HepG2 (cell line): ENCODE measurements around the gene DMBT1. TPM values are rescaled to one million over a fixed set of nuclear protein-coding genes. Genes with fewer than 3 reads are reported as not detected.

Source experiments
- ATAC-seq: fragments of 200-7000 bp; cut with Tn5 transposase; 3 replicates; pipeline ENCODE4 v1.9.1; 2020; ENCODE audit warnings: mild to moderate bottlenecking, moderate library complexity
- BruUV-seq: library from RNA; stranded (reverse); fragments of 400-500 nt; replicated peaks from 2 replicates; lab custom pipeline; 2021; lab: Mats Ljungman, UMichigan
- CTCF ChIA-PET: fragments of 300-600 bp; formaldehyde crosslinking; extraction: SDS; loops from one replicate; lab custom pipeline; 2021; ENCODE audit warnings: low total read pairs, inconsistent platforms, low intra/inter-chr PET ratio; lab: Yijun Ruan, JAX
- POLR2A ChIA-PET: fragments of 350-600 bp; sonication (Branson Sonifier 250); formaldehyde crosslinking; loops from one replicate; lab custom pipeline; 2020; ENCODE audit warnings: antibody characterized with exemption, inconsistent platforms; lab: Yijun Ruan, JAX
- DNase-seq: peaks from one replicate; pipeline ENCODE4 v3.0.0-alpha.2; 2015; ENCODE audit warnings: low spot score
- FAIRE-seq: peaks from 3 replicates; lab custom pipeline; 2011; peaks lifted over from hg19 to GRCh38; lab: Jason Lieb, UNC
- H2AFZ ChIP-seq: one replicate; pipeline ENCODE4 v1.6.1; 2011; ENCODE audit warnings: low read length, inconsistent platforms
- H3K27ac ChIP-seq: fragments of 300-600 bp; 3 replicates; pipeline ENCODE4 v1.8.0; 2011; ENCODE audit warnings: mixed run types, mild to moderate bottlenecking, mixed read lengths, low read length, inconsistent platforms; ENCODE audit not compliant: insufficient read depth; ENCODE audit errors: extremely low read length
- H3K27me3 ChIP-seq, 2 experiments: fragments of 200-600 bp in 1 of 2; 2 replicates in 1 of 2; 3 replicates in 1 of 2; pipeline versions ENCODE4 v1.6.0 to v1.8.0; 2011; ENCODE audit warnings: low read length in 2 of 2, mild to moderate bottlenecking in 2 of 2, moderate library complexity in 2 of 2, inconsistent platforms in 1 of 2; ENCODE audit not compliant: insufficient read depth in 2 of 2, control insufficient read depth in 1 of 2
- H3K36me3 ChIP-seq, 2 experiments: fragments of 200-600 bp in 1 of 2; replicated peaks in 1 of 2; 2 replicates in 1 of 2; 3 replicates in 1 of 2; pipeline versions ENCODE4 v1.5.1 to v1.8.0; 2011; ENCODE audit warnings: low read length in 2 of 2, inconsistent platforms in 1 of 2; ENCODE audit not compliant: insufficient read depth in 2 of 2, control insufficient read depth in 1 of 2
- H3K4me1 ChIP-seq: 2 replicates; pipeline ENCODE4 v1.5.1; 2012; ENCODE audit warnings: low read length, inconsistent platforms; ENCODE audit not compliant: insufficient read depth
- H3K4me2 ChIP-seq: 2 replicates; pipeline ENCODE4 v1.6.0; 2011; ENCODE audit warnings: low read depth, low read length, inconsistent platforms
- H3K4me3 ChIP-seq, 3 experiments: fragments of 200-600 bp in 1 of 3; sonication (generic), shearing (Covaris generic) in 1 of 3; replicated peaks in 1 of 3; 2 replicates each; pipeline ENCODE4 v1.5.1; 2011 to 2016; ENCODE audit warnings: low read length in 3 of 3, inconsistent platforms in 2 of 3, low read depth in 2 of 3, mild to moderate bottlenecking in 2 of 3, control low read depth in 1 of 3, mixed read lengths in 1 of 3; ENCODE audit not compliant: insufficient read depth in 1 of 3
- H3K79me2 ChIP-seq: one replicate; pipeline ENCODE4 v1.6.1; 2011; ENCODE audit warnings: low read length, inconsistent platforms; ENCODE audit not compliant: insufficient read depth
- H3K9ac ChIP-seq: 2 replicates; pipeline ENCODE4 v1.6.0; 2011; ENCODE audit warnings: mild to moderate bottlenecking, low read depth, low read length, inconsistent platforms; ENCODE audit not compliant: insufficient read depth
- H3K9me3 ChIP-seq: 2 replicates; pipeline ENCODE4 v1.5.1; 2012; ENCODE audit warnings: mild to moderate bottlenecking, low read length
- H4K20me1 ChIP-seq: 2 replicates; pipeline ENCODE4 v1.6.0; 2011; ENCODE audit warnings: inconsistent platforms, mild to moderate bottlenecking, low read length, moderate library complexity; ENCODE audit not compliant: insufficient read depth
- CCDC6 ChIP-seq: sonication (generic); formaldehyde crosslinking; IDR thresholded peaks from 2 replicates; pipeline ENCODE4 v1.8.1; 2022; ENCODE audit warnings: mild to moderate bottlenecking, missing genetic modification reagents, moderate library complexity
- DR1 ChIP-seq: sonication (generic); formaldehyde crosslinking; IDR thresholded peaks from 2 replicates; pipeline ENCODE4 v1.8.0; 2021; ENCODE audit warnings: mild to moderate bottlenecking, missing genetic modification reagents, inconsistent platforms
- FOXP4 ChIP-seq: sonication (generic); formaldehyde crosslinking; IDR thresholded peaks from 2 replicates; pipeline ENCODE4 v1.4.0; 2020; ENCODE audit warnings: missing genetic modification reagents
- HDAC2 ChIP-seq: sonication (generic); formaldehyde crosslinking; IDR thresholded peaks from 2 replicates; pipeline ENCODE4 v1.4.0; 2020; ENCODE audit warnings: missing genetic modification reagents
- KDM1A ChIP-seq: IDR thresholded peaks from 2 replicates; pipeline ENCODE4 v1.6.1; 2016; ENCODE audit warnings: missing compliant biosample characterization
- KLF16 ChIP-seq, 2 experiments: sonication (generic) in 1 of 2; formaldehyde crosslinking in 1 of 2; IDR thresholded peaks; 2 replicates each; pipeline versions ENCODE4 v1.6.1 to v1.8.0; 2016 to 2023; ENCODE audit warnings: missing genetic modification reagents in 2 of 2, missing compliant biosample characterization in 1 of 2
- PCBP1 ChIP-seq: fragments of 200-400 bp; formaldehyde crosslinking; IDR thresholded peaks from 2 replicates; pipeline ENCODE4 v1.6.1; 2017; ENCODE audit warnings: mild to moderate bottlenecking, low read depth, low read length, borderline replicate concordance
- TCF7L2 ChIP-seq: IDR thresholded peaks from 2 replicates; pipeline ENCODE4 v1.6.1; 2011; ENCODE audit warnings: mild to moderate bottlenecking, low read depth, low read length, moderate library complexity
- ZNF605 ChIP-seq: sonication (generic); formaldehyde crosslinking; IDR thresholded peaks from 2 replicates; pipeline ENCODE4 v1.8.0; 2022; ENCODE audit warnings: mild to moderate bottlenecking, missing genetic modification reagents
- WGBS: methylation state at CpG from one replicate; pipeline ENCODE4 v1.1.6; 2017; ENCODE audit warnings: low lambda C conversion rate; 5-methylcytosine and 5-hydroxymethylcytosine counted together
- in situ Hi-C: cut with HindIII; loops from 2 replicates; pipeline ENCODE4 v1.10.0; 2017; ENCODE audit warnings: low pct_unique_long_range_greater_than_20kb; ENCODE audit not compliant: extremely low pct_ligation_motif_present
- intact Hi-C: fragments of 100-400 bp; cut with micrococcal nuclease; formaldehyde crosslinking; loops from one replicate; pipeline ENCODE4 v1.10.0; 2022; ENCODE audit not compliant: unreplicated experiment
- polyA plus RNA-seq, 8 experiments: library from polyadenylated mRNA; depleted of rRNA in 3 of 8; stranded (reverse) in 7 of 8; unstranded in 1 of 8; fragments of >200 nt; fragmentation: Illumina TruSeq in 4 of 8; extraction: Trizol in 4 of 8; gene quantifications; 2 replicates each; pipeline versions ENCODE4 v1.2.1 to v1.2.3, GENCODE V29; 2011 to 2016; ENCODE audit warnings: low read depth in 4 of 8, missing spikeins in 1 of 8, mixed read lengths in 1 of 8; ENCODE audit not compliant: insufficient read depth in 1 of 8
- total RNA-seq, 5 experiments: library from RNA; depleted of rRNA; stranded (reverse); fragments of >200 nt; fragmentation: Illumina TruSeq; extraction: Trizol; gene quantifications; 2 replicates each; pipeline ENCODE4 v1.2.3, GENCODE V29; 2016; ENCODE audit warnings: low read depth in 1 of 5

The DMBT1 gene
- total and polyA plus RNA-seq, 2 of the 13 experiments (the other 11 are each of a cell fraction or from before 2014, with no cell fraction given): not detected

GRCh38 chr10:122544493-122544892, 16.1 kb upstream of the DMBT1 start:
- no peak for DNase-seq
- WGBS: 43% methylated on average over 4 of the region's 8 CpGs
- intact Hi-C loops (no loop called here), in situ Hi-C loops (no loop called here)
- Histone ChIP-seq H3K4me2 (no peak overlapping the region), H3K36me3 (no peaks in the 10 kb centered on the region), H3K4me1 (no peaks in the 10 kb centered on the region; the same call in 1 of the 2 replicates), H3K9me3 (no peaks in the 10 kb centered on the region), H3K9ac (no peak overlapping the region), H4K20me1 (no peaks in the 10 kb centered on the region), H2AFZ (no peak overlapping the region), H3K4me3 (no peak overlapping the region), H3K27ac (no peak overlapping the region), H3K27me3 (peaks cover 0 to 5% of the 10 kb centered on the region in 2 experiments; a peak in 2 of 5 replicates), H3K79me2 (no peaks in the 10 kb centered on the region)
- FAIRE-seq: no peak
- BruUV-seq: no TSS peak
- POLR2A ChIA-PET: no interaction called here
- CTCF ChIA-PET: no interaction called here
- ATAC-seq: no peak
- no peak for TF ChIP-seq TCF7L2
- TF ChIP-seq ZNF605 (CRISPR knock-in tag): no peak
- no peak for TF ChIP-seq HDAC2 (CRISPR knock-in tag)
- no peak for TF ChIP-seq KDM1A
- no peak for TF ChIP-seq PCBP1
- no peak for TF ChIP-seq FOXP4 (CRISPR knock-in tag)
- TF ChIP-seq KLF16 (CRISPR knock-in tag; IDR thresholded peaks at IDR 0.05): no peak
- TF ChIP-seq DR1 (CRISPR knock-in tag): no peak
- no peak for TF ChIP-seq CCDC6 (CRISPR knock-in tag)
